ENCODE results near the gene RPL41.

DNA sequence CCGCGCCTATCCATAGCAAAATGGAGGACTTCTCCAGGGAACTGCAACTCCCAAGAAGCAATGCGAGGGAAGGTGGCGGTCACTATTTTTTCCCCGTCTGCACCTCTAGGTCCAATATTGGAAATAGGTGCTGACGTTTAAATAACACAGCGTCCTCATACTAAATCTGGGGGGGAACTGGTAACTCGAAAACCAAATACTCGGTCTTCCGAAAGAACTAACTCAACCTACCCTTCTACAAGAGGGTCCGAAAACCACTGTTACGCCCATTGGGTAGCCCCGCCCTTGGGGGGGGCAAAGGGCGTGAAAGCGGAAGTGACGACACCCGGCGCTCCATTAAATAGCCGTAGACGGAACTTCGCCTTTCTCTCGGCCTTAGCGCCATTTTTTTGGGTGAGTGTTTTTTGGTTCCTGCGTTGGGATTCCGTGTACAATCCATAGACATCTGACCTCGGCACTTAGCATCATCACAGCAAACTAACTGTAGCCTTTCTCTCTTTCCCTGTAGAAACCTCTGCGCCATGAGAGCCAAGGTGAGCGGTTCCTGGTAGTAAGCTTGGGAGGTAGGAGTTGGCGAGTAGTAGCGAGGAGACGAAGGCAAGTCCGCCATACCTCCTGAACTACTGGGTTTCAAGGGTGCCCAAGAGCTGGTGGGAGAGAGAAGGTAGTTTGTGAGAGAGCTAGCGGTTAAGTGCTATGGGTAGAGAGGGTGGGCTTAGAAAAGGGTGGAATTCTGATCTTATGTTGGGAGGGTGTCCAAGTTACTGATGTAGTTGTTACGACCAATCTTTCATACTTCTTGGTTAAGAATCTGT lies at the start of gene RPL41:
- TF ChIP-seq, protein P1, sequence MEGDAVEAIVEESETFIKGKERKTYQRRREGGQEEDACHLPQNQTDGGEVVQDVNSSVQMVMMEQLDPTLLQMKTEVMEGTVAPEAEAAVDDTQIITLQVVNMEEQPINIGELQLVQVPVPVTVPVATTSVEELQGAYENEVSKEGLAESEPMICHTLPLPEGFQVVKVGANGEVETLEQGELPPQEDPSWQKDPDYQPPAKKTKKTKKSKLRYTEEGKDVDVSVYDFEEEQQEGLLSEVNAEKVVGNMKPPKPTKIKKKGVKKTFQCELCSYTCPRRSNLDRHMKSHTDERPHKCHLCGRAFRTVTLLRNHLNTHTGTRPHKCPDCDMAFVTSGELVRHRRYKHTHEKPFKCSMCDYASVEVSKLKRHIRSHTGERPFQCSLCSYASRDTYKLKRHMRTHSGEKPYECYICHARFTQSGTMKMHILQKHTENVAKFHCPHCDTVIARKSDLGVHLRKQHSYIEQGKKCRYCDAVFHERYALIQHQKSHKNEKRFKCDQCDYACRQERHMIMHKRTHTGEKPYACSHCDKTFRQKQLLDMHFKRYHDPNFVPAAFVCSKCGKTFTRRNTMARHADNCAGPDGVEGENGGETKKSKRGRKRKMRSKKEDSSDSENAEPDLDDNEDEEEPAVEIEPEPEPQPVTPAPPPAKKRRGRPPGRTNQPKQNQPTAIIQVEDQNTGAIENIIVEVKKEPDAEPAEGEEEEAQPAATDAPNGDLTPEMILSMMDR (IDR thresholded peaks at IDR 0.05) = no peak
- TF ChIP-seq POLR2A (IDR thresholded peaks at IDR 0.05) = peak; percentile 80 to 96

Data from heart left ventricle (tissue), 13 donors.